Measurements from ENCODE around the gene TYMP.

The TYMP gene

GRCh38 chr22:50483977-50484853 lies 45.6 kb downstream of the TYMP start:
- no peak for DNase-seq
- no peaks in the 10 kb centered on the region for H3K9me3 Mint-ChIP-seq
- no peak overlapping the region for H3K4me3 Mint-ChIP-seq
- H3K36me3 Mint-ChIP-seq (ENCODE audit: low read depth) = no peaks in the 10 kb centered on the region
- peaks cover 6% of the 10 kb centered on the region for H3K27me3 Mint-ChIP-seq
- peaks cover 5% of the 10 kb centered on the region for H3K4me1 Mint-ChIP-seq (ENCODE audit: low read depth)
- no peak overlapping the region for H3K27ac Mint-ChIP-seq

- no peak overlapping the region for H3K27ac Mint-ChIP-seq
- H3K4me3 Mint-ChIP-seq = no peak overlapping the region
- no peak for DNase-seq
- peaks cover 5% of the 10 kb centered on the region for H3K4me1 Mint-ChIP-seq (ENCODE audit: low read depth)
- H3K9me3 Mint-ChIP-seq = no peaks in the 10 kb centered on the region
- H3K36me3 Mint-ChIP-seq (ENCODE audit: low read depth) = no peaks in the 10 kb centered on the region
- H3K27me3 Mint-ChIP-seq = peaks cover 6% of the 10 kb centered on the region
Observed at GRCh38 chr22:50483556-50483955, 46.3 kb downstream of the TYMP start.

GRCh38 chr22:50483106-50483505 lies 46.7 kb downstream of the TYMP start:
- Mint-ChIP-seq H3K36me3 (ENCODE audit: low read depth) (no peaks in the 10 kb centered on the region), H3K27me3 (peaks cover 6% of the 10 kb centered on the region), H3K9me3 (no peaks in the 10 kb centered on the region), H3K4me3 (peak overlapping the region; percentile 10), H3K27ac (no peak overlapping the region), H3K4me1 (ENCODE audit: low read depth) (peaks cover 5% of the 10 kb centered on the region)
- DNase-seq = no peak

- peaks cover 5% of the 10 kb centered on the region for H3K4me1 Mint-ChIP-seq (ENCODE audit: low read depth)
- H3K36me3 Mint-ChIP-seq (ENCODE audit: low read depth) = no peaks in the 10 kb centered on the region
- H3K4me3 Mint-ChIP-seq = peak overlapping the region; percentile 77
- DNase-seq = no peak
- H3K9me3 Mint-ChIP-seq = no peaks in the 10 kb centered on the region
- H3K27me3 Mint-ChIP-seq = peaks cover 6% of the 10 kb centered on the region
- H3K27ac Mint-ChIP-seq = no peak overlapping the region
Observed at GRCh38 chr22:50482107-50483074, 47.4 kb downstream of the TYMP start.

- Mint-ChIP-seq H3K36me3 (ENCODE audit: low read depth) (no peaks in the 10 kb centered on the region), H3K4me3 (peak within 1 kb of the TSS; percentile 77), H3K27ac (no peak within 1 kb of the TSS), H3K4me1 (ENCODE audit: low read depth) (peaks cover 5% of the 10 kb centered on the region), H3K9me3 (no peaks in the 10 kb centered on the region), H3K27me3 (peaks cover 6% of the 10 kb centered on the region)
- DNase-seq = peak; percentile 83
Observed at GRCh38 chr22:50481440-50482106, 48.2 kb downstream of the TYMP start, which contains the start of gene ADM2. Gene ADM2 (plus strand): TSS chr22:50481543. CDS start chr22:50481848, 305 bp downstream.

GRCh38 chr22:50481045-50481439 lies 48.8 kb downstream of the TYMP start:
- H3K36me3 Mint-ChIP-seq (ENCODE audit: low read depth) = no peaks in the 10 kb centered on the region
- no peak overlapping the region for H3K27ac Mint-ChIP-seq
- no peaks in the 10 kb centered on the region for H3K9me3 Mint-ChIP-seq
- H3K27me3 Mint-ChIP-seq = peaks cover 6% of the 10 kb centered on the region
- DNase-seq = no peak
- peak overlapping the region; percentile 52 for H3K4me3 Mint-ChIP-seq
- H3K4me1 Mint-ChIP-seq (ENCODE audit: low read depth) = peaks cover 5% of the 10 kb centered on the region

GRCh38 chr22:50479721-50480120 lies 50.1 kb downstream of the TYMP start:
- Mint-ChIP-seq H3K36me3 (ENCODE audit: low read depth) (no peaks in the 10 kb centered on the region), H3K27ac (no peak overlapping the region), H3K4me3 (peak overlapping the region; percentile 52), H3K9me3 (no peaks in the 10 kb centered on the region), H3K27me3 (peaks cover 6% of the 10 kb centered on the region), H3K4me1 (ENCODE audit: low read depth) (peaks cover 10% of the 10 kb centered on the region)
- no peak for DNase-seq

GRCh38 chr22:50477923-50478322 lies 51.9 kb downstream of the TYMP start:
- Mint-ChIP-seq H3K9me3 (no peaks in the 10 kb centered on the region), H3K27me3 (peaks cover 6% of the 10 kb centered on the region), H3K36me3 (ENCODE audit: low read depth) (peaks cover 11% of the 10 kb centered on the region), H3K4me3 (no peak overlapping the region), H3K4me1 (ENCODE audit: low read depth) (peaks cover 23% of the 10 kb centered on the region), H3K27ac (no peak overlapping the region)
- no peak for DNase-seq

GRCh38 chr22:50476868-50477267 lies 52.9 kb downstream of the TYMP start:
- DNase-seq = no peak
- Mint-ChIP-seq H3K27ac (no peak overlapping the region), H3K4me1 (ENCODE audit: low read depth) (peaks cover 33% of the 10 kb centered on the region), H3K4me3 (peak overlapping the region; percentile 66), H3K9me3 (no peaks in the 10 kb centered on the region), H3K27me3 (peaks cover 6% of the 10 kb centered on the region), H3K36me3 (ENCODE audit: low read depth) (peaks cover 12% of the 10 kb centered on the region)

Measured in activated T-cell treated with anti-CD3 and anti-CD28 coated beads, Interleukin-2, amount 50 U/mL, for 24 hours (primary cell).